Measurements from ENCODE around the gene HPCAL4.

The HPCAL4 gene

GRCh38 chr1:39632682-39633417 is 58.4 kb downstream of the HPCAL4 start:
- no peak for DNase-seq (ENCODE audit: insufficient read length, low spot score)
- TF ChIP-seq CTCF (IDR thresholded peaks at IDR 0.05; ENCODE audit: insufficient read depth, missing control alignments), result no peak
- no peak for FAIRE-seq

GRCh38 chr1:39632323-39632681 is 58.9 kb downstream of the HPCAL4 start:
- no peak for TF ChIP-seq CTCF (IDR thresholded peaks at IDR 0.05; ENCODE audit: insufficient read depth, missing control alignments)
- FAIRE-seq, result no peak
- DNase-seq (ENCODE audit: insufficient read length, low spot score), result no peak

GRCh38 chr1:39631361-39632322 is 59.6 kb downstream of the HPCAL4 start:
- DNase-seq (ENCODE audit: insufficient read length, low spot score) (no peak), FAIRE-seq (no peak)

GRCh38 chr1:39628807-39629350 is 62.4 kb downstream of the HPCAL4 start:
- FAIRE-seq (no peak), DNase-seq (ENCODE audit: insufficient read length, low spot score) (no peak)
- no peak for TF ChIP-seq CTCF (IDR thresholded peaks at IDR 0.05; ENCODE audit: insufficient read depth, missing control alignments)

More at GRCh38 chr1:39631361-39632322, 59.6 kb downstream of the HPCAL4 start:
- TF ChIP-seq CTCF (IDR thresholded peaks at IDR 0.05; ENCODE audit: insufficient read depth, missing control alignments), result no peak
